8988T (cell line): Measurements from ENCODE around the gene MKKS.

Source experiments
- DNase-seq: peaks from one replicate; pipeline ENCODE4 v3.0.0; 2011

The MKKS gene

DNA sequence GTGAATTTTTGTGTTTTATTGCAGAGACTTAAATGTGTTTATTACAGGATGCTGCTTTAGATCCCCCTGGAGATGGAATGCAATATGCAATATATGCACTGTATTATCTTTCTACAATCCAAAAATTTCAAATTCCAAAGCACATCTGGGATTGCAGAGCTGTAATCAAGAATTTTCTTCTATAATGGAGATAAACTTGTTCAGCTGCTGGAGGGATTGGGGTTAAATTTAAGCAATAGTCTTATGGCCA, 66.4 kb downstream of the MKKS start:
- no peak for DNase-seq

- no peak for DNase-seq
Measured at GRCh38 chr20:10366898-10367692, 66.9 kb downstream of the MKKS start.

GRCh38 chr20:10362674-10363073, 71.3 kb downstream of the MKKS start:
- DNase-seq = no peak

DNA sequence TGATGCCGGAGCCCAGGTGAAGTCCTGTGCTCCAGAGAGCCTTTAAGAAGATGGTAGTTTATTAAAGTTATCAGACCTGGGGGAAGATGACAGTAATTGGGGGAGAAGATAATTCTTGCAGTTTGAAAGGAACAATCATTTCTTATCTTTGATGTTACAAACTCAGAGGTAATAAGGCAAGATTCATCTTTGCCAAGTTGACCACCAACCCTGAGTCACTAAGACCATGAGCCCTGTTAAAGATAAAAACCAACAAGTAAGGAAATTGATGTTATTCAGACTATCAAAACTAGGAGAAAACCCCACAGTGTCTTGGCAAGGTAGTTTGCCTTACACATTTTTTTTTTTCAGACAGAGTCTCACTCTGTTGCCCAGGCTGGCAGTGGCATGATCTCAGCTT, 73.1 kb downstream of the MKKS start:
- DNase-seq = no peak

DNA sequence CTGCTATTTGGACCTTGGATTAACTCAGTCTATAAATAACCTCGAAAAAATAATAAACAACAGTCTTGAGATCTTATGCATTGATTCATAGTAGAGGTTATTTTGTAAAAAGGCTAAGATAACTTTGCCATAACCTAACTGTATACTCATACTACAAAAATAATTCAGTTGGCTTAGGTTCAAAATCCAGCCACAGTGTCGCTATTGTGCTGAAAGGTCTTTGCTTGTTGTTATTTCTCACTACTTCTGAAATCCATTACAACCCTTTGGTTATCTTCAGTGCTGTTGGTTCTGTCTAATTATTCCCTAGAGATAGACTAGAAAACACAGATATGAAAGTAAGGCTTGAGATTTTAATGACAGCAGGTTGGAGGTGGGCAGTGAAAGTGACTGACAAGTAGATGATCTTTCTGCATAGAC, 74.4 kb downstream of the MKKS start:
- DNase-seq = no peak

GRCh38 chr20:10357974-10358373, 76.0 kb downstream of the MKKS start:
- DNase-seq = no peak

DNA sequence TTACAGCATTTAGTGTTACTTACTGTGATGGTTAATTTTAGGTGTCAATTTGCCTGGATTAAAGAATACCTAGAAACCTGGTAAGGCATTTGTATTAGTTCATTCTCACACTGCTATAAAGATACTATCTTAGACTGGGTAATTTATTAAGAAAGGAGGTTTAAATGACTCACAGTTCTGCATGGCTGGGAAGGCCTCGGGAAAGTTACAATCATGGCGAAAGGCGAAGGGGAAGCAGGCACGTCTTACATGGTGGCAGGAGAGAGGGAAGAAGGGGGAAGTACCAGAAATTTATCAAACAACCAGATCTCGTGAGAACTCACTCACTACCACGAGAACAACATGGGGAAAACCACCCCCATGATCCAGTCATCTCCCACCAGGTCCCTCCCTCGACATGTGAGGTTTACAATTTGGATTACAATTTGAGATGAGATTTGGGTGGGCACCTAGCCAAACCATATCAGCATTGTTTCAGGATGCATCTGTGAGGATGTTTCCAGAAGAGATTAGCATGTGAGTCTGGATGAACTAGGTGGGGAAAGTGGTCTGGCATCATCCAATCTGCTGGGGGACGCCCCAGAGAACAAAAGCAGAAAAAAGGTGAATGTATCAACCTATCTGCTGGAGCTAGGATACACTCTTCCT, 76.8 kb downstream of the MKKS start:
- no peak for DNase-seq

DNA sequence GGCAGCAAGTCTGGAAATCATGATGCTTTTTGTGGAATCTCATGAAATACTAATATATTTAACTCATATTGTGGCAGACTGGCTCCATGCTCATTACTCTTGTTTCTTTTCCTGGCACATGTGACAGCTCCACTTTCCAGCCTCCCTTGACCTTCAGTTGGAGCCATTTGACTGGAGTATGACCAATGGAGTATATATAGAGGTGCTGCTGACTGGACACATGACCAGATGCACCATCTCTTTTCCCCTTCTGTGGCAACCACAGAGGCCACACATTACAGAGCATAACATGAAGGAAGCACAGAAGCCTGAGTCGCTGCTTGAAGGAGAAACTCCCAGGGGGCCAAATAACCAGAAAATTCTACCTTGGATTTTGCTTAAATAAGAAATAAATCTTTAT, 77.4 kb downstream of the MKKS start:
- no peak for DNase-seq

DNA sequence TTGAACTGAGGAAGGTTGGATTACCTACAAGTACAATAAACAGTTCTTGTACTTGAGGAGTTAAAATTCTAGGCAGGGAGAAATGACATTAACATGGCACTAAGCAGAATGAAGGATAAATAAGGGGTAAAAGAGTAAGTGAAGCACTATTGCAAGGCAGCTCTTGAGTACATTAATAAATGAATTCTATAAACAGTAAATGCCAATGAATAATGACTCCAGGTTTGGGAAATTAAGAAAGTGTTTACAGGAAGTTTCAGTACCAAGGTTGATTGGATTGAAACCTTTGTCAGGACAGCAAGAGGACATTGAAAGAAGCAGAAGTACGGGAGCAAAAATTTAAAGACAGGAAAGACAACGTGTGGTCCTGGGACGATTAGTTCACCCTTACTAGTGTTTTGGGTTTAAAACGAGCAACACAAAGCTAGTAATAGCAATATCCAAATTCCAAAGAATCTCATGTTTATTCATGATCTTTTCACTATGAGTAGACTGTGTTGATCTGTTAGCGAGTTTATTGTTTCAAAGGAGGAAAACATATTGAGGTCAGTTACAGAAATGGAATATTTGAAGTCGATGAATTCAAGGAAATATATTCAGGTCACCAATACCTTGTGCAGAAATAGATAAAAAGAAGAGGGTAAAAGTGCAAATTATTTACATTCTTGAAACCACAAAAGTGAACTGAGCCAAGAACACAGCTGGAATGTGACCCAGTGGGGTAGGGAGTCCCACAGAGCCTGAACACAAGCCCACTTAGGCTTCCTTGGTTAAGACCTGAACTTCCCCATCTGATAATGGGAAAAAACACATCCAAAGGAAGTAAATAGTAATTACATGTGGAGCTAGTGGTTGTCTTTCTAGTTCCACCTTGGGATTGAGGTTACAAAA, 80.8 kb downstream of the MKKS start:
- no peak for DNase-seq
